ENCODE results near the gene SLC51B. TPM values are rescaled to one million over a fixed set of nuclear protein-coding genes. Genes with fewer than 3 reads are reported as not detected.

The SLC51B gene
- polyA plus RNA-seq, 1 donor from 2014 or later: not detected

GRCh38 chr15:65066635-65067316, 21.6 kb downstream of the SLC51B start:
- no peak overlapping the region for H3K27ac ChIP-seq (ENCODE audit: low read length)
- H3K36me3 ChIP-seq (ENCODE audit: insufficient read depth, low read length): no peaks in the 10 kb centered on the region
- no peak overlapping the region for H3K9ac ChIP-seq (ENCODE audit: low read length)
- no peaks in the 10 kb centered on the region for H3F3A ChIP-seq (ENCODE audit: insufficient read depth, low read length, poor library complexity, severe bottlenecking)
- no peak for TF ChIP-seq SMC3 (conservative IDR thresholded peaks at IDR 0.05; ENCODE audit: poor library complexity)
- no peak for TF ChIP-seq REST (IDR thresholded peaks at IDR 0.05; ENCODE audit: borderline replicate concordance)
- no peak for TF ChIP-seq RAD21 (conservative IDR thresholded peaks at IDR 0.05)
- TF ChIP-seq POLR2AphosphoS5 (IDR thresholded peaks at IDR 0.05): no peak
- TF ChIP-seq MXI1 (conservative IDR thresholded peaks at IDR 0.05; ENCODE audit: poor library complexity, severe bottlenecking): no peak
- TF ChIP-seq TAF1 (IDR thresholded peaks at IDR 0.05; ENCODE audit: low read depth): no peak
- no peak for TF ChIP-seq CTCF (IDR thresholded peaks at IDR 0.05; ENCODE audit: poor library complexity, severe bottlenecking)
- TF ChIP-seq EP300 (conservative IDR thresholded peaks at IDR 0.05; ENCODE audit: poor library complexity, severe bottlenecking): no peak
- no peak for TF ChIP-seq EZH2 (IDR thresholded peaks at IDR 0.05; ENCODE audit: borderline replicate concordance, insufficient read depth, low read length, poor library complexity, severe bottlenecking)
- no peaks in the 10 kb centered on the region for H3K9me3 ChIP-seq (ENCODE audit: low read length)
- no peak overlapping the region for H3K4me2 ChIP-seq (ENCODE audit: low read length)
- peaks cover 30% of the 10 kb centered on the region for H3K27me3 ChIP-seq (ENCODE audit: insufficient read depth, low read depth, low read length)
- H3K79me2 ChIP-seq (replicated peaks; ENCODE audit: insufficient read depth, low read length): no peaks in the 10 kb centered on the region
- no peaks in the 10 kb centered on the region for H4K20me1 ChIP-seq (ENCODE audit: insufficient read depth)
- no peak overlapping the region for H3K4me3 ChIP-seq (ENCODE audit: low read length)
- H2AFZ ChIP-seq (ENCODE audit: low read depth, low read length): no peak overlapping the region
- no peaks in the 10 kb centered on the region for H3K9me2 ChIP-seq (ENCODE audit: insufficient read depth, low read length)

GRCh38 chr15:65067317-65067644, 22.1 kb downstream of the SLC51B start:
- Histone ChIP-seq H3K9ac (ENCODE audit: low read length) (no peak overlapping the region), H3K9me3 (ENCODE audit: low read length) (no peaks in the 10 kb centered on the region), H3K27ac (ENCODE audit: low read length) (no peak overlapping the region), H3K9me2 (ENCODE audit: insufficient read depth, low read length) (no peaks in the 10 kb centered on the region), H3K79me2 (replicated peaks; ENCODE audit: insufficient read depth, low read length) (no peaks in the 10 kb centered on the region), H3K4me2 (ENCODE audit: low read length) (no peak overlapping the region), H2AFZ (ENCODE audit: low read depth, low read length) (no peak overlapping the region), H3K27me3 (ENCODE audit: insufficient read depth, low read depth, low read length) (peaks cover 30% of the 10 kb centered on the region), H3F3A (ENCODE audit: insufficient read depth, low read length, poor library complexity, severe bottlenecking) (no peaks in the 10 kb centered on the region), H4K20me1 (ENCODE audit: insufficient read depth) (no peaks in the 10 kb centered on the region), H3K36me3 (ENCODE audit: insufficient read depth, low read length) (no peaks in the 10 kb centered on the region), H3K4me3 (ENCODE audit: low read length) (no peak overlapping the region)
- TF ChIP-seq RAD21 (conservative IDR thresholded peaks at IDR 0.05): no peak
- no peak for TF ChIP-seq POLR2AphosphoS5 (IDR thresholded peaks at IDR 0.05)
- no peak for TF ChIP-seq SMC3 (conservative IDR thresholded peaks at IDR 0.05; ENCODE audit: poor library complexity)

Data from neural cell (in vitro differentiated cells).